Transverse colon (tissue), 4 donors: ENCODE results near the gene TESK2. TPM values are rescaled to one million over a fixed set of nuclear protein-coding genes. Genes with fewer than 3 reads are reported as not detected.

Source experiments
- DNase-seq: peaks from one replicate; pipeline ENCODE4 v3.0.0-alpha.2; 2019
- H3K27ac ChIP-seq, 4 donors: fragments of 200-600 bp; sonication (generic); 2 replicates each; pipeline ENCODE4 v1.5.1; 2016 to 2018; ENCODE audit warnings: inconsistent platforms in 4 of 4
- H3K27me3 ChIP-seq: fragments of 200-600 bp; sonication (generic); 2 replicates; pipeline ENCODE4 v1.5.1; 2017; ENCODE audit warnings: inconsistent platforms
- H3K36me3 ChIP-seq, 4 donors: fragments of 200-600 bp; sonication (generic); 2 replicates each; pipeline ENCODE4 v1.5.1; 2017 to 2019; ENCODE audit warnings: inconsistent platforms in 4 of 4
- H3K4me1 ChIP-seq, 4 donors: fragments of 200-600 bp; sonication (generic); 2 replicates each; pipeline ENCODE4 v1.5.1; 2017 to 2020; ENCODE audit warnings: inconsistent platforms in 4 of 4
- H3K4me3 ChIP-seq, 4 donors: fragments of 200-600 bp; sonication (generic); 1 replicate in 1 of 4; 2 replicates in 3 of 4; pipeline versions ENCODE4 v1.5.1 to v1.6.1; 2017 to 2019; ENCODE audit warnings: inconsistent platforms in 4 of 4
- H3K9me3 ChIP-seq, 2 donors: fragments of 200-600 bp; sonication (generic); 2 replicates each; pipeline ENCODE4 v1.5.1; 2017 to 2019; ENCODE audit warnings: inconsistent platforms in 2 of 2
- EP300 ChIP-seq: sonication (generic); formaldehyde crosslinking; IDR thresholded peaks from one replicate; pipeline ENCODE4 v1.6.1; 2017; ENCODE audit warnings: antibody characterized with exemption, low read depth
- POLR2A ChIP-seq: fragments of 450-650 bp; IDR thresholded peaks from one replicate; pipeline ENCODE4 v1.6.1; 2016; ENCODE audit warnings: antibody characterized with exemption, mild to moderate bottlenecking, moderate library complexity
- POLR2AphosphoS5 ChIP-seq, 3 donors: sonication (generic); formaldehyde crosslinking; IDR thresholded peaks; one replicate each; pipeline ENCODE4 v1.6.1; 2016; ENCODE audit warnings: antibody characterized with exemption in 3 of 3
- WGBS, 2 donors: methylation state at CpG; one replicate each; pipeline ENCODE4 v1.1.5; 2018; ENCODE audit warnings: low coverage in 1 of 2; 5-methylcytosine and 5-hydroxymethylcytosine counted together
- in situ Hi-C, 4 donors: fragments of 200-750 bp; cut with MboI; loops; one replicate each; pipeline versions ENCODE4 v1.15.0 to v1.15.1; 2017; ENCODE audit warnings: low sequenced_read_pairs in 3 of 4, low pct_ligation_motif_present in 1 of 4, low pct_unique_long_range_greater_than_20kb in 1 of 4
- intact Hi-C: fragments of 100-400 bp; cut with DNase I; formaldehyde crosslinking; loops from one replicate; pipeline ENCODE4 v1.15.1; 2023; ENCODE audit warnings: low total_unique reads
- total RNA-seq, 4 donors: library from RNA; depleted of rRNA; stranded (reverse); fragments of >200 nt; gene quantifications; one replicate each; pipeline ENCODE4 v1.1.0, GENCODE V29; 2016
- TF ChIP-seq, protein P1 (sequence below), 5 experiments: fragments of 200-600 bp in 3 of 5; fragments of 450-650 bp in 2 of 5; sonication (generic) in 3 of 5; IDR thresholded peaks; 1 replicate in 2 of 5; 2 replicates in 3 of 5; pipeline ENCODE4 v1.5.1; 2016 to 2017; ENCODE audit warnings: antibody characterized with exemption in 5 of 5, inconsistent platforms in 3 of 5, mild to moderate bottlenecking in 2 of 5, moderate library complexity in 1 of 5

The TESK2 gene
- total RNA-seq, 4 donors from 2014 or later = 5.2 to 32.2 (median 14.5) TPM

GRCh38 chr1:45375104-45376090, 115.6 kb downstream of the TESK2 start:
- Histone ChIP-seq H3K9me3 (no peaks in the 10 kb centered on the region), H3K4me1 (peaks cover 0 to 16% (median 2%) of the 10 kb centered on the region in 4 donors), H3K36me3 (no peaks in the 10 kb centered on the region), H3K27me3 (no peaks in the 10 kb centered on the region), H3K27ac (no peak overlapping the region), H3K4me3 (no peak overlapping the region)
- in situ Hi-C loops (no loop called here), intact Hi-C loops (no loop called here)
- 50 to 64% methylated on average over 2 to 3 of the region's 3 CpGs for WGBS, 2 donors
- TF ChIP-seq POLR2AphosphoS5 (IDR thresholded peaks at IDR 0.05) = no peak
- DNase-seq = no peak

GRCh38 chr1:45373573-45373972, 117.4 kb downstream of the TESK2 start:
- Histone ChIP-seq H3K27me3 (no peaks in the 10 kb centered on the region), H3K27ac (no peak overlapping the region), H3K36me3 (no peaks in the 10 kb centered on the region), H3K4me3 (no peak overlapping the region), H3K9me3 (no peaks in the 10 kb centered on the region), H3K4me1 (peaks cover 0 to 16% (median 2%) of the 10 kb centered on the region in 4 donors)
- in situ Hi-C loops = no loop called here
- TF ChIP-seq, protein P1, sequence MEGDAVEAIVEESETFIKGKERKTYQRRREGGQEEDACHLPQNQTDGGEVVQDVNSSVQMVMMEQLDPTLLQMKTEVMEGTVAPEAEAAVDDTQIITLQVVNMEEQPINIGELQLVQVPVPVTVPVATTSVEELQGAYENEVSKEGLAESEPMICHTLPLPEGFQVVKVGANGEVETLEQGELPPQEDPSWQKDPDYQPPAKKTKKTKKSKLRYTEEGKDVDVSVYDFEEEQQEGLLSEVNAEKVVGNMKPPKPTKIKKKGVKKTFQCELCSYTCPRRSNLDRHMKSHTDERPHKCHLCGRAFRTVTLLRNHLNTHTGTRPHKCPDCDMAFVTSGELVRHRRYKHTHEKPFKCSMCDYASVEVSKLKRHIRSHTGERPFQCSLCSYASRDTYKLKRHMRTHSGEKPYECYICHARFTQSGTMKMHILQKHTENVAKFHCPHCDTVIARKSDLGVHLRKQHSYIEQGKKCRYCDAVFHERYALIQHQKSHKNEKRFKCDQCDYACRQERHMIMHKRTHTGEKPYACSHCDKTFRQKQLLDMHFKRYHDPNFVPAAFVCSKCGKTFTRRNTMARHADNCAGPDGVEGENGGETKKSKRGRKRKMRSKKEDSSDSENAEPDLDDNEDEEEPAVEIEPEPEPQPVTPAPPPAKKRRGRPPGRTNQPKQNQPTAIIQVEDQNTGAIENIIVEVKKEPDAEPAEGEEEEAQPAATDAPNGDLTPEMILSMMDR (IDR thresholded peaks at IDR 0.05) = no peak
- no peak for TF ChIP-seq POLR2AphosphoS5 (IDR thresholded peaks at IDR 0.05)
- no peak for TF ChIP-seq EP300
- no peak for TF ChIP-seq POLR2A
- no peak for DNase-seq
- intact Hi-C loops = no loop called here

DNA sequence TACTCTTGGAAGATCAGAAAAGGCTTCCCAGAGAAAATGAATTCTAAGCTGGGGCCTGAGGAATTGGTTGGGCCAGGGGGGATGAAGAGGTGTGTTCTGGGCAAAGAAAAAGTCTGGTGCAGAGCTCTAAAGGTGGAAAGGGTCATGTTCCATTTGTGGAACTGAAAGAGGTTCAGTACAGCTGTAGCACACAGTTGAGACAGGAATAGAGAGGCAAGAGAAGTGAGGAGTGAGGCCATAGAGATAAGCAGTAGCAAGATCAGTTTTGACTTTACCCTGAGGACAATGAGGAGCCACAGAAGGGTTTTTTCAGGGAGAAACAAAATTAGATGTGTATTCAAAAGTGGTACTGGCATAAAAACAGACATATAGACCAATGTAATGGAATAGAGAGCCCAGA, 120.4 kb downstream of the TESK2 start:
- no peaks in the 10 kb centered on the region for H3K9me3 ChIP-seq
- no peak overlapping the region for H3K27ac ChIP-seq
- in situ Hi-C loops = no loop called here
- TF ChIP-seq EP300 = no peak
- TF ChIP-seq POLR2AphosphoS5 (IDR thresholded peaks at IDR 0.05) = no peak
- no peak for TF ChIP-seq POLR2A
- TF ChIP-seq, protein P1 (IDR thresholded peaks at IDR 0.05) = no peak
- no peak for DNase-seq
- peaks cover 0 to 14% (median under 1%) of the 10 kb centered on the region in 4 donors for H3K4me1 ChIP-seq
- H3K4me3 ChIP-seq = no peak overlapping the region
- intact Hi-C loops = no loop called here
- H3K36me3 ChIP-seq = no peaks in the 10 kb centered on the region
- H3K27me3 ChIP-seq = no peaks in the 10 kb centered on the region

GRCh38 chr1:45365051-45365450, 125.9 kb downstream of the TESK2 start:
- intact Hi-C loops (no loop called here), in situ Hi-C loops (loop anchor here in 1 of 4 donors (10.0 kb wide), 1 partner anchor 200 kb away; no protein-coding TSS in a partner anchor)
- no peak overlapping the region for H3K4me3 ChIP-seq
- no peak for DNase-seq
- H3K4me1 ChIP-seq = peaks cover 9 to 18% (median 15%) of the 10 kb centered on the region in 4 donors
- no peaks in the 10 kb centered on the region for H3K36me3 ChIP-seq
- TF ChIP-seq EP300 = no peak
- no peak for TF ChIP-seq POLR2AphosphoS5 (IDR thresholded peaks at IDR 0.05)
- no peak for TF ChIP-seq POLR2A
- TF ChIP-seq, protein P1 (IDR thresholded peaks at IDR 0.05) = no peak
- H3K27ac ChIP-seq = no peak overlapping the region
- no peaks in the 10 kb centered on the region for H3K27me3 ChIP-seq
- no peaks in the 10 kb centered on the region for H3K9me3 ChIP-seq
- WGBS, 2 donors = 70 to 82% methylated on average over 1 to 6 of the region's 6 CpGs
